PFSK-1 (cell line): ENCODE measurements around the gene HLA-DRA.

ENCODE experiments used
- FOXP2 ChIP-seq: optimal IDR thresholded peaks from 2 replicates; pipeline ENCODE3; 2011; ENCODE audit warnings: borderline replicate concordance, control low read depth, inconsistent platforms; ENCODE audit not compliant: insufficient read depth; ENCODE audit errors: extremely low read length, extremely low read depth
- POLR2AphosphoS5 ChIP-seq: IDR thresholded peaks from 2 replicates; pipeline ENCODE4 v1.6.1; 2012; ENCODE audit warnings: low read depth, mild to moderate bottlenecking, control low read depth, low read length, moderate library complexity
- REST ChIP-seq, 2 experiments: IDR thresholded peaks; 2 replicates each; pipeline versions ENCODE4 v1.6.1 to v1.8.0; 2011 to 2012; ENCODE audit warnings: low read depth in 2 of 2, low read length in 2 of 2, control low read depth in 1 of 2, inconsistent platforms in 1 of 2, mild to moderate bottlenecking in 1 of 2, moderate library complexity in 1 of 2; ENCODE audit not compliant: insufficient read depth in 1 of 2
- SIN3A ChIP-seq: IDR thresholded peaks from 2 replicates; pipeline ENCODE4 v1.6.1; 2012; ENCODE audit warnings: mild to moderate bottlenecking, low read length, moderate library complexity, borderline replicate concordance; ENCODE audit not compliant: insufficient read depth
- TAF1 ChIP-seq: IDR thresholded peaks from 2 replicates; pipeline ENCODE4 v1.6.1; 2012; ENCODE audit warnings: low read length, control low read depth, borderline replicate concordance; ENCODE audit not compliant: insufficient read depth

Gene HLA-DRA

GRCh38 chr6:32475392-32476206 is 35.9 kb downstream of the HLA-DRA start:
- TF ChIP-seq REST (IDR thresholded peaks at IDR 0.05; ENCODE audit: insufficient read depth in 1 of 2, low read depth in 2 of 2, low read length in 2 of 2) (no peak), TAF1 (no peak), SIN3A (no peak), POLR2AphosphoS5 (no peak), FOXP2 (no peak)

- TF ChIP-seq TAF1 (no peak), FOXP2 (no peak), SIN3A (no peak), REST (IDR thresholded peaks at IDR 0.05; ENCODE audit: insufficient read depth in 1 of 2, low read depth in 2 of 2, low read length in 2 of 2) (no peak), POLR2AphosphoS5 (no peak)
Measured at GRCh38 chr6:32483968-32484613, 44.4 kb downstream of the HLA-DRA start.

- TF ChIP-seq POLR2AphosphoS5 (no peak), TAF1 (no peak), SIN3A (no peak), FOXP2 (no peak), REST (IDR thresholded peaks at IDR 0.05; ENCODE audit: insufficient read depth in 1 of 2, low read depth in 2 of 2, low read length in 2 of 2) (no peak)
Measured at GRCh38 chr6:32484614-32484998, 44.9 kb downstream of the HLA-DRA start.

GRCh38 chr6:32488083-32488482 is 48.4 kb downstream of the HLA-DRA start:
- TF ChIP-seq REST (IDR thresholded peaks at IDR 0.05; ENCODE audit: insufficient read depth in 1 of 2, low read depth in 2 of 2, low read length in 2 of 2) = no peak

- TF ChIP-seq POLR2AphosphoS5 = no peak
- TF ChIP-seq REST (IDR thresholded peaks at IDR 0.05; ENCODE audit: insufficient read depth in 1 of 2, low read depth in 2 of 2, low read length in 2 of 2) = no peak
- TF ChIP-seq TAF1 = no peak
- TF ChIP-seq FOXP2 = no peak
- TF ChIP-seq SIN3A = no peak
Measured at GRCh38 chr6:32491700-32492099, 52.0 kb downstream of the HLA-DRA start.
